Spleen (tissue), 11 donors: Measurements from ENCODE around the gene TMEM214. TPM values are rescaled to one million over a fixed set of nuclear protein-coding genes. Genes with fewer than 3 reads are reported as not detected.

Experiments used
- DNase-seq: peaks from one replicate; pipeline ENCODE4 v3.0.0-alpha.2; 2020
- H3K27ac ChIP-seq, 8 donors: fragments of 200-600 bp; sonication (generic) in 7 of 8; 1 replicate in 4 of 8; 2 replicates in 4 of 8; pipeline versions ENCODE4 v1.5.0 to v1.8.0; 2016 to 2021; ENCODE audit warnings: inconsistent platforms in 4 of 8, mild to moderate bottlenecking in 4 of 8, moderate library complexity in 1 of 8
- H3K27me3 ChIP-seq, 7 donors: fragments of 200-600 bp; sonication (generic) in 6 of 7; replicated peaks in 1 of 7; 1 replicate in 4 of 7; 2 replicates in 3 of 7; pipeline versions ENCODE4 v1.5.0 to v1.8.0; 2016 to 2021; ENCODE audit warnings: inconsistent platforms in 3 of 7, mild to moderate bottlenecking in 1 of 7
- H3K36me3 ChIP-seq, 6 donors: fragments of 200-600 bp; sonication (generic) in 5 of 6; 1 replicate in 4 of 6; 2 replicates in 2 of 6; pipeline versions ENCODE4 v1.5.0 to v1.8.0; 2016 to 2021; ENCODE audit warnings: inconsistent platforms in 2 of 6
- H3K4me1 ChIP-seq, 6 donors: fragments of 200-600 bp; sonication (generic) in 5 of 6; 1 replicate in 3 of 6; 2 replicates in 3 of 6; pipeline versions ENCODE4 v1.5.0 to v1.8.0; 2016 to 2021; ENCODE audit warnings: inconsistent platforms in 3 of 6
- H3K4me3 ChIP-seq, 8 donors: fragments of 200-600 bp; sonication (generic) in 7 of 8; 1 replicate in 4 of 8; 2 replicates in 4 of 8; pipeline versions ENCODE4 v1.5.0 to v1.8.0; 2016 to 2021; ENCODE audit warnings: inconsistent platforms in 4 of 8, mild to moderate bottlenecking in 4 of 8, moderate library complexity in 2 of 8
- H3K9me3 ChIP-seq, 8 donors: fragments of 200-600 bp; sonication (generic) in 7 of 8; 1 replicate in 4 of 8; 2 replicates in 4 of 8; pipeline versions ENCODE4 v1.5.0 to v1.8.0; 2016 to 2021; ENCODE audit warnings: inconsistent platforms in 4 of 8
- POLR2A ChIP-seq, 3 donors: fragments of 450-650 bp; IDR thresholded peaks; one replicate each; pipeline ENCODE4 v1.5.1; 2017; ENCODE audit warnings: antibody characterized with exemption in 3 of 3, mild to moderate bottlenecking in 1 of 3
- POLR2AphosphoS5 ChIP-seq, 3 donors: sonication (generic); formaldehyde crosslinking; IDR thresholded peaks; one replicate each; pipeline ENCODE4 v1.5.1; 2017; ENCODE audit warnings: antibody characterized with exemption in 3 of 3
- WGBS, 5 donors: extraction: QIAGEN DNeasy Blood & Tissue Kit in 3 of 5; methylation state at CpG; one replicate each; pipeline versions ENCODE4 v1.1.5 to v1.1.7; 2013 to 2018; 5-methylcytosine and 5-hydroxymethylcytosine counted together
- intact Hi-C: fragments of 100-400 bp; cut with DNase I; formaldehyde crosslinking; loops from one replicate; pipeline ENCODE4 v1.15.0; 2023; ENCODE audit warnings: low total_unique reads
- polyA plus RNA-seq, 3 donors: library from polyadenylated mRNA; stranded (reverse); fragments of 200-250 nt; gene quantifications; one replicate each; pipeline ENCODE4 v1.2.1, GENCODE V29; 2013
- total RNA-seq, 7 donors: library from RNA; depleted of rRNA in 3 of 7; stranded (reverse); fragments of >200 nt in 3 of 7; fragmentation: NEBNext Ultra II Directional in 4 of 7; extraction: Animal tissue kit (Norgen Biotek cat#: 25700) in 4 of 7; gene quantifications; one replicate each; pipeline versions ENCODE4 v1.1.0 to v1.2.1, GENCODE V29; 2016 to 2021
- TF ChIP-seq, protein P1 (sequence below), 11 experiments: fragments of 200-600 bp in 7 of 11; fragments of 450-650 bp in 4 of 11; sonication (generic) in 4 of 11; IDR thresholded peaks in 8 of 11; conservative IDR thresholded peaks in 3 of 11; 1 replicate in 7 of 11; 2 replicates in 4 of 11; pipeline versions ENCODE4 v1.4.0 to v1.8.0; 2016 to 2021; ENCODE audit warnings: antibody characterized with exemption in 11 of 11, inconsistent platforms in 4 of 11, mild to moderate bottlenecking in 1 of 11
- donor health status: healthy with polysubstance abuse.
- donor health status: DM: no; HTN: no; CAD: no; lungs with moderate emphysema.
- donor health status: DM: no; HTN: no; CAD: no.
- donor health status: Bipolar disorder and iron deficiency.
- donor health status: healthy.
- donor health status: DM: no; HTN: no; CAD: no.
- donor health status: DM: yes; HTN: yes; CAD: no.

TMEM214 gene
- total and polyA plus RNA-seq, 10 donors = 22.3 to 93.1 (median 68.8) TPM

GRCh38 chr2:26986576-26986975, 46.2 kb upstream of the TMEM214 start:
- Histone ChIP-seq H3K27ac (no peak overlapping the region), H3K36me3 (no peaks in the 10 kb centered on the region), H3K4me1 (peaks cover 0 to 14% (median 5%) of the 10 kb centered on the region in 6 donors), H3K4me3 (no peak overlapping the region), H3K27me3 (no peaks in the 10 kb centered on the region), H3K9me3 (no peaks in the 10 kb centered on the region)
- no peak for TF ChIP-seq POLR2AphosphoS5 (IDR thresholded peaks at IDR 0.05)
- no peak for TF ChIP-seq POLR2A (IDR thresholded peaks at IDR 0.05)
- TF ChIP-seq, protein P1, sequence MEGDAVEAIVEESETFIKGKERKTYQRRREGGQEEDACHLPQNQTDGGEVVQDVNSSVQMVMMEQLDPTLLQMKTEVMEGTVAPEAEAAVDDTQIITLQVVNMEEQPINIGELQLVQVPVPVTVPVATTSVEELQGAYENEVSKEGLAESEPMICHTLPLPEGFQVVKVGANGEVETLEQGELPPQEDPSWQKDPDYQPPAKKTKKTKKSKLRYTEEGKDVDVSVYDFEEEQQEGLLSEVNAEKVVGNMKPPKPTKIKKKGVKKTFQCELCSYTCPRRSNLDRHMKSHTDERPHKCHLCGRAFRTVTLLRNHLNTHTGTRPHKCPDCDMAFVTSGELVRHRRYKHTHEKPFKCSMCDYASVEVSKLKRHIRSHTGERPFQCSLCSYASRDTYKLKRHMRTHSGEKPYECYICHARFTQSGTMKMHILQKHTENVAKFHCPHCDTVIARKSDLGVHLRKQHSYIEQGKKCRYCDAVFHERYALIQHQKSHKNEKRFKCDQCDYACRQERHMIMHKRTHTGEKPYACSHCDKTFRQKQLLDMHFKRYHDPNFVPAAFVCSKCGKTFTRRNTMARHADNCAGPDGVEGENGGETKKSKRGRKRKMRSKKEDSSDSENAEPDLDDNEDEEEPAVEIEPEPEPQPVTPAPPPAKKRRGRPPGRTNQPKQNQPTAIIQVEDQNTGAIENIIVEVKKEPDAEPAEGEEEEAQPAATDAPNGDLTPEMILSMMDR (IDR thresholded peaks at IDR 0.05 in 8 of 11, conservative IDR thresholded peaks at IDR 0.05 in 3 of 11) = no peak
- intact Hi-C loops = no loop called here
- WGBS, 5 donors = 85 to 94% (median 88%) methylated on average over 5 of the region's 5 CpGs
- DNase-seq = no peak

- TF ChIP-seq POLR2A (IDR thresholded peaks at IDR 0.05) = no peak
- TF ChIP-seq POLR2AphosphoS5 (IDR thresholded peaks at IDR 0.05) = no peak
- TF ChIP-seq, protein P1 (IDR thresholded peaks at IDR 0.05 in 8 of 11, conservative IDR thresholded peaks at IDR 0.05 in 3 of 11) = no peak
- Histone ChIP-seq H3K4me3 (no peak overlapping the region), H3K36me3 (no peaks in the 10 kb centered on the region), H3K4me1 (peaks cover 0 to 7% (median 0%) of the 10 kb centered on the region in 6 donors), H3K9me3 (no peaks in the 10 kb centered on the region), H3K27ac (peak overlapping the region in 7 of 8 donors; percentile 18 to 66 (median 49)), H3K27me3 (no peaks in the 10 kb centered on the region)
- intact Hi-C loops = no loop called here
- no peak for DNase-seq
- WGBS, 5 donors = 63 to 81% (median 65%) methylated on average over 4 of the region's 4 CpGs
Measured at GRCh38 chr2:26988058-26988860, 44.5 kb upstream of the TMEM214 start.

GRCh38 chr2:26989156-26989555, 43.6 kb upstream of the TMEM214 start:
- Histone ChIP-seq H3K9me3 (no peaks in the 10 kb centered on the region), H3K4me3 (no peak overlapping the region)
- intact Hi-C loops = no loop called here

GRCh38 chr2:26991717-26992116, 41.0 kb upstream of the TMEM214 start:
- no peaks in the 10 kb centered on the region for H3K27me3 ChIP-seq
- H3K4me3 ChIP-seq = no peak overlapping the region
- no peak overlapping the region for H3K27ac ChIP-seq
- TF ChIP-seq, protein P1 (IDR thresholded peaks at IDR 0.05 in 8 of 11, conservative IDR thresholded peaks at IDR 0.05 in 3 of 11) = no peak
- TF ChIP-seq POLR2AphosphoS5 (IDR thresholded peaks at IDR 0.05) (no peak), POLR2A (IDR thresholded peaks at IDR 0.05) (no peak)
- peaks cover 0 to 7% (median 0%) of the 10 kb centered on the region in 6 donors for H3K4me1 ChIP-seq
- no peaks in the 10 kb centered on the region for H3K9me3 ChIP-seq
- DNase-seq = no peak
- intact Hi-C loops = no loop called here
- no peaks in the 10 kb centered on the region for H3K36me3 ChIP-seq
- 79 to 88% (median 83%) methylated on average over 5 of the region's 5 CpGs for WGBS, 5 donors

More at GRCh38 chr2:26989156-26989555, 43.6 kb upstream of the TMEM214 start:
- Histone ChIP-seq H3K27ac (peak overlapping the region in 3 of 8 donors; percentile 43 to 66 (median 65)), H3K36me3 (no peaks in the 10 kb centered on the region), H3K27me3 (no peaks in the 10 kb centered on the region), H3K4me1 (peaks cover 0 to 7% (median 0%) of the 10 kb centered on the region in 6 donors)
- TF ChIP-seq POLR2AphosphoS5 (IDR thresholded peaks at IDR 0.05) = no peak
- TF ChIP-seq, protein P1 (IDR thresholded peaks at IDR 0.05 in 8 of 11, conservative IDR thresholded peaks at IDR 0.05 in 3 of 11) = no peak
- no peak for DNase-seq
- WGBS, 5 donors = 75 to 92% (median 83%) methylated on average over 8 of the region's 8 CpGs
